HG03521 (cell line): ENCODE measurements around the gene SLBP.

Experiments used
- ATAC-seq: cut with Tn5 transposase; IDR thresholded peaks from one replicate; pipeline ENCODE4 v1.9.1; 2021; ENCODE audit warnings: mild to moderate bottlenecking, moderate library complexity; ENCODE audit not compliant: unreplicated experiment

The SLBP gene

DNA sequence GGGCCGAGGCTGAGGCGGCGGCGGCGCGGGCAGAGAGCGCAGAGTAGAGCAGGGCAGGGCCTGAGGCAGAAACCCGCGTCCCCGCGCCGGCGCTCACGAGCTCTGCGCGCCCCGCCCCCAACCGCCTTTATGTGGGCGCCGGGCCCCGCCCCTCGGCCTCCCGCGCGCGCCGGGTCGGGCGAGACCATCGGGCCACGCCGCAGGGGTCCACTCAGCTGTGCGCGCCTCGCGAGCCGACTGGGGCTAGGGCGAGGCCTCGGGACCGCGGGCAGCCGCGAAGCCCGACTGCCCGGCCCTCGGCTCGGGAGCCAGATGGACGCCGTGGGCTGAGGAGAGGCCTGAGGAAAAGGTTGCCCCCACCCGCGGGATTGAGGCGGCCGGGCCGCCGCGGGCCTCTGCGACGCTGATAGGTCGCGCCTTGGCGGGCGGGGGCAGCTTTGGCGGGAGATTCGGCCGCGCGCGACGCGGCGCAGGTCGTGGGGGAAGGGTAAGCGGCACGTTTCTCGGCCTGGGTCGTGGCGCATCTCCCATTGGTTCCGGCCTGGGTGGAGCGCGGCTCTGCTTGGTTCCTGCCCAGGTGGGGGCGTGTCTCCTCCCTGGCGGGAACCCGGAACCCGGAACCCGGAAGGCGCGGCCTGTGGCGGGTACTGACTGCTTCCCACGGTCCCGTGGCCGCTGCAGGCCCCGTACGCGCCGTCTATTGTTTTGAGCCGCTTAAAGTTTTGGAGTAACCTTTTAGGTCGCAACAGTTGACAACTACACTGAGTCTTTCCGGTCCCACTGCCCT, at the start of gene SLBP:
Gene SLBP (minus strand): TSS at position 104 of the 787 bp plus-strand sequence. CDS start 131 bp downstream, outside the sequence.
- peak; percentile 66 for ATAC-seq

DNA sequence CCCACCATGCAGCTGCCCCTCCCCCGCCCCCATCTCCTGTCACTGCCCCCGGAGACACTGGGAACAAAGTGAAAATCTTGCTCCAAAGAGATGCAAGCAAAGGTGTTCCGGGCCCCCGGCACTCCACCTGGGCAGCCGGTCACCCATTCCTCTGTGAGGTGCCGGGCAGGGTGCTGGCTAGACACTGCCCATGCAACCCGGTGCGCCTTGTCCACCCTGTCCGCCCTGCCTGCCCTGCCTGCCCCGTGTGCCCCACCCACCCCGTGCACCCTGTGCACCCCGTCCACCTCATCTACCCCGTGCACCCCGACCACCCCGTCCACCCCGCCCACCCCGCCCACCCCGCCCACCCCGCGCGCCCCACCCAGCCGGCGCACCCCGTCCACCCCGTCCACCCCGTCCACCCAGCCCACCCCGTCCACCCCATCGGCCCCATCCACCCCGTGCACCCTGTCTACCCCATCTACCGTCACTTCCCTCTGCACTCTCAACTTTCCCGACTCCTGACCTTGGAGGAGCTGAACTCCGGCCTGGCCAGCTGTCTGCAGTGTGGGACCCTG, 49.1 kb upstream of the SLBP start:
- no peak for ATAC-seq

DNA sequence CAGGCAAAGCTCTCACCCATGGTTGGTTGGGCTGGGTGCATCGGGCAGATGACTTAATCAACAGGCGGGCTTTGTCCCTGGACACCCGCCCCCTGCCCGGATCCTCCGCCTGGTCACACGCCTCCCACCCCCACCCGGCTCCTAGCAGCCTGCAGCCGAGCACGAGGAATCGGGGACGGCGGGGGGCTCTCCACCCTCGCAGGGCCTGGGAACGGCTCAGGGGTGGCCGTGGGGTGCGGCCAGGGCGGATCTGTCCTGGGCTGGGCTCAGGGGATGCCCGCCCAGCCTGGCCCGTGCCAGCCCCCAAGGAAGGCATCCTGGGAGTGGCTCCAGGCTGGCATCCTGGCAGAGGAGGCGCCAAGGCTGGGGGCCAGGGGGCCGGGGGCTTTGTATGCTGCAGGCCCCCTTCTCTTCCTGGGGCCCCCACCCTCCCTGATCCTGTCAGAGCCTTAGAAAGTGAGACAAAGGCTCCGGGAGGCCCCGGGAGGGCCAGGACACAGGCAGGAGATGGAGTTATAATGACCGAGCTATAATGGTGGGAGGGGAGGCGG, 48.5 kb upstream of the SLBP start:
- ATAC-seq = no peak

DNA sequence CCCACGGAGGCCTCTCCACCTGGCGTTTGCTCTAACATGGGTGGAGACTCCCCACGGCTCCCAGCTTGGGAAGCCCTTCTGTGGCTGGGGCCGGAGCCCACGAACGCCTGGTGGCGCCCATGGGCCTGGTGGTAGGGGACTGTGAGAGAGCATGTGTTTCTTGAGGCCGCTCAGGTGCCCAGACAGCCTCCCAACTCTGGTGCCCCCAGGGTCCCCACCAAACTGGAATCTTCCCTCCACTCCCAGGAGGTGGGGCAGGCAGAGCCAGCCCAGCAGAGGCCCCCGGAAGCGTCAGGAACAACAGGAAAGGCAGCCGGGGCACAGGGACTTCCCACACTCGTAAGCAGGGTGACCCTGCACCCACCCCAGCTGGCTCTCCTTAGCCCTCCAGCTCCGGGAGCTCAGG, 47.7 kb upstream of the SLBP start:
- ATAC-seq = no peak

DNA sequence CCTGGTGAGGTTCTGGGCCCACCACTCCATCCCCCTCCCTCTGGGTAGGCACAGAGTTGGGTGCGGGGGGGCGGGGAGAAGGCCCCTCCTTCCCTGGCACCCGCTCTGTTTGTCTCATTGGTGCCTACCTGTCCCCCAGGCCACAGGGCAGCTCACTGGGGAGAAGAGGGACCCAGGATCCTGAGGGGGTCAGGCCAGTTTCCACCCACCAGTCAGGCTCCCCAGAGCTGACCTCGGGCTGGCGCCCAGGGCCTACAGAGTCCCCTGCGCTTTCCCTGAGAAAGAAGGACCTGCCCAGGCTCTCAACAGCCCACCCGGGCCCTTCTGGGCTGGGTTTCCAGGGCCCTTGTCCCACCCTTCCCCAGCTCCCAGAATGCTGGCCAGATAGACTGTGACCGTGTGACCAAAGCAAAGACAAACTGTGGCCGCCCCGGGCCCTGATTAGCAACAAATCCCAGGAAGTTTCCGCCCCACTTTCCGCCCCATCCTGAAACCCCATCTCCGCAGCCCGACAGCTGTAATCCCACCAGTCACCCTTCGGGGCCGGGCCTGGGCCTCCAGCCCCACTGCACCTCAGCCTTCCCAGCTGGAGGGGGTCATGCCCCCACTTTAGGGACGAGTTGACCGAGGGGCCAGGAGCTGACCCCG, 47.2 kb upstream of the SLBP start:
- ATAC-seq = no peak

DNA sequence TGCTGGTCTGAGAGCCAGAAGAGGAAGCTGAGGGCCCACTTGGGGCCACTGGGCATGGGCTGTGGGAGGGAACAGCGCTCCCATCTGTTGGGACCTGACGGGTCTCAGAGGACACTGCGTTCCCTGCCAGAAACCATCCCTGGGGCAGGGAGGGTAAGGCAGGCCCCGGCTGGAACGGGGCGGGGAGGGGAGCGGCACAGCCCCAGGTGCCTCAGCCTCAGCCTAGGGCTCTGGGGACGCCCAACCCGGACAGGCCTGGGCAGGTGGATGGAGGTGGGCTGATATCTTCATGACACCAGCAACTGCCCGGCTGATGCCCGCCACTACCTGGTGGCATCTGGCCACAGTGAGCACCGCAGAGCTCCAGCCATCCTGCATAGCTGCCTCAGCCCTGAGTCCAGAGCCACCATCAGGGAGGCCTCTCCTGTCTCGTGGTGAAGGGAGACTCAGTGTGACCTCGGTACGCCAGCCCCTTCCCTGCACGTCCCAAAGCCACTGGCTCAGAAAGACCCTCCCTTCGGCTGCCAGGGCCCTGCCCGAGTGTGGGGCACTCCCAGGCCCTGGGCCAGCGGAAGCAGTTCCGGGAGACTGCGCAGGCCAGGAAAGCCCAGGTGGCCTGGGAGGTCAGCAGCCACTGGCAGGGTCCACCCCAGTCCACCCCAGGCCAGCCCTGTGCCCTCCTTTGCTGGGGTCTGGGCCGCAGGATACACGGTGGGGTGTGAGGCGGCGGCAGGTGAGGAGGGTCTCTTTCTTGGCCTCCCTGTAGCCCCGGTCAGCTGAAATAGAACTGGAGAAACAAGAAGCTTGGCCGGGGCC, 46.4 kb upstream of the SLBP start:
- no peak for ATAC-seq

DNA sequence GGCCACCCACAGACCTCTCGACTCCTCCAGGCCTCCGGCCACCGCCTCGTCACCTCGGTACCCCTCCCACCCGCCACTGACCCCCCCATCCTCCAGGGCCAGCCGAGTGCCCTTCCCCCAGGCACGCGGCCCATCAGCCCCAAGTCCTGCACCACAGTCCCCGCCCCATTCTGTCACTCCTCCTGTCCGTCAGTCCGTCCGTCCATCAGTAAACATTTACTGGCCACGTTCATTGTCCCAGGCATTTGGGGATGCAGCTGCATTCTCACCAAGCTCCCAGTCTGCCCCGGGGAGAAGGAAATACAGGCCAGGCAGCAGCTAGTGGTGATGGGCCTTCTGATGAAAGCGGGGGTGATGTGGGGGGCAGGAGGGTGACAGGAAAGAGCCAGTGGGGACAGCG, 45.7 kb upstream of the SLBP start:
- ATAC-seq = no peak

DNA sequence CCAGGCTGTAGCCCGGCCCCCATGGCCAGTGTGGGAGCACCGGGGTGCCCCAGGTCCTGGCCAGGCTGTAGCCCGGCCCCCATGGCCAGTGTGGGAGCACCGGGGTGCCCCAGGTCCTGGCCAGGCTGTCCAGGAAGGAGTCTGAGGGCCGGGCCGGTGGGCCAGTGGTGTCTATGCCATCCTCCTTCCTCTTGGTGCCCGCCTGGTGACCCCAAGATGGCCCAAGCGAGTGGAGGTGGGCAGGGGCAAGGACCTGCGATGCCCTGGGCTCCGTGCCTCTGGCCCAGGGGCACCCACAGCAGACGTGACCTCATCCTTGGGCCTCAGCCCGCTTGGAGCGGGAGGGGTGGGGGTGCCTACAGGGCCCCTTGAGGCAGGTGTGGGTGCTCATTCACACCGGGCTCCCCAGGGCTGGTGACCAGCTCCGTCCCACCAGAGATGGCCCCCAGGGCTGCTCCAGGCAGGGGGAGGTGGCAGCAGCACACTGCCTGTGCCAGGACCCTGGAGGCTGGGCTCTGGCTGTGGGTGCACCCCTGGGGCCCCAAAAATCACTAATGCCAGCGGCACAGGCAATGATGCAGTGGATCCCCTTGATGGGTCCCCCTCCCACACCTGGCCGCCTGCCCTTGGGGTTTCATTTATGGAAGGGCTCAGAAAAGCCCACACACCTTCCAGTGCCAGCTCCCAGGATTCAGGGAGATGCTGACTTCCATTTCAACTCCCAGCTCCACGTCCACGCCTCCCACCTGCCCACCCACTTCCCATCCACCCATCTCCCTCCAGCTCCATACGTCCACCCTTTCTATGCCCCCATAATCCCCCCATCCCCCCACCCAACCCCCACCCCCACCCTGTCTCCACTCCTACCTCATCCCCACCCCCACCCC, 45.0 kb upstream of the SLBP start:
- no peak for ATAC-seq

DNA sequence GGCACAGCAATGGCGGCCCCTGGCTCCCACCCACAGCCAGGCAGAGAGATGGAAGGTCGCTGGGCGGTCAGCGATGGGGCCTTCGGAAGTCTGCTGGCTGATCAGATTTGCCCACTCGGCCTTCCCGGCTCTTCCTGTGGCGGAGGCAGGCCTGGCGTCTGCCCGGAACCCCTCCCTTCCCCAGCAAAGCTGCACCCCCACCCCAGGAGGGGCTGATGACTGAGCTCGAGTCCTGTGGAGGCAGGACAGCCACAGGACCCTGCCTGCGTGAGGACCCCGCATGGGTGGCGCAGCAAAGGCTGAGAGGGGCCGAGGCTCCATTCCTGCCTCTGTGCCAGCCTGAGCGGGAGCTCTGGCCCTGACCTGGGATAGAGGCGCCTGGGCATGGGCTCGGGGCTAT, 44.0 kb upstream of the SLBP start:
- ATAC-seq = no peak

DNA sequence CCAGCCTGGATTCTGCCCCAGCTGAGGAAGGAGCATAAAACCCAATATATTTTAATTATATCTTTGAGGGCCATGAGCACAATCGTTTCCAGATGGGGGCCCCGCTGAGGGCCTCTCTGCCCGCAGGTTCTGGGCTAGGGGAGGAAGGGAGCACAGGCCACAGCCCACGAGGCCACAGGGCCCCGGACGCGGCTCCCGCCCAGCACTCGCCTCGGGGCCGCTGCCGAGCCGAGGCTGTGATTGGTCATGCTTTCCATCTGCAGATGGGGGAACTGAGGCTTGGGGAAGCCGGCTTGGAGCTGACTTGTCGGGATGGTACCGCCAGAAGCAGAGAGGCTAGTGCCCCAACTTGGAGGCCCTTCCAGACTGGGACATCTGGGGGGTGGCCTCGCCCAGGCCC, 43.2 kb upstream of the SLBP start:
- ATAC-seq = no peak

DNA sequence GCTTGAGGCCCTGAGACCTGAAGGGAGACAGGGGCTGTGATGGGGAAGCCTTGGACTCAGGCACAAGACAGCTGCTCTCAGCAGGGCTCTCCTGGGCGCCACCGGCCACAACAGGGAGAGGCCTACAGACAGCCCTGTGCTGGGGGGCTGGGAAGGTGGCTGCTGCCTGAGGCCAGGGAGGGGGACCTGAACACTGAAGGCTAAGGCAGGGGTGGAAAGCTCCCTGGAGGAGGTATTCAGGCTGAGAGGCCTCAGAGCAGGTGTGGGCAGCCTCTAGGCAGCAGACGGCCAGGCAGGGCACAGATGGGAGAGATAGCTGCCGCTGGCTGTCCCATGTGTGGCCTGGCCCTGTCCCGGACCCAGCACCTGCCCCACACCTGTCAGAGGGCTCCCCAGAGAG, 42.2 kb upstream of the SLBP start:
- ATAC-seq = no peak

DNA sequence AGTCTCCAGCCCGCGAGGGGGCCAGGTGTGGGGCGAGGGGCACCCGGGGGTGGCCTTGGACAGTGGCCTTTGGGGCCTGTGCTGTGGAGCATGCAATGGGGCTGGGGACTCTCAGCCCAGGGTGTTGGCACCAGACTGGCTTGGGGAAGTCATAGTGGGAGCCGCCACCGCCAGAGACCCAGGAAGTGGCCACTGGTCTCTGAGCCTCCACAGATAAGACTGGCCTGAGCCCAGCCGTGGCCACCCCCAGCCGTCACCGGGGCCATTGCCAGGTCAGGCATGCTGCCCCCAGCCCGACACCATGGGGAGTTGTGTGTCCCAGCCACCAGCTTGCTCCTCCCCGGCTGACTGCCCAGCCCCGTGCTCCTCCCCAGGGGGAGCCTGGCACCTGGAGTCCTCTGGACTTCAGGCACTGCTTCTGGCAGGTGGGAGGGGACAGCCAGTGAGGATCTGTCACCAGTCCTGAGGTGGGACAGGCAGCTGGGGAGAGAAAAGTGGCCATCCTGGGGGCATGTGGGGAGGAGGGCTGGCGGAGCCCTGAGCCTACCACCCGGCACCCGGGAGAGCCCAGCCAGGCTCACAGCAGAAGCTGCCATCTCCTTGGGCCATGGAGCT, 41.7 kb upstream of the SLBP start:
- no peak for ATAC-seq

DNA sequence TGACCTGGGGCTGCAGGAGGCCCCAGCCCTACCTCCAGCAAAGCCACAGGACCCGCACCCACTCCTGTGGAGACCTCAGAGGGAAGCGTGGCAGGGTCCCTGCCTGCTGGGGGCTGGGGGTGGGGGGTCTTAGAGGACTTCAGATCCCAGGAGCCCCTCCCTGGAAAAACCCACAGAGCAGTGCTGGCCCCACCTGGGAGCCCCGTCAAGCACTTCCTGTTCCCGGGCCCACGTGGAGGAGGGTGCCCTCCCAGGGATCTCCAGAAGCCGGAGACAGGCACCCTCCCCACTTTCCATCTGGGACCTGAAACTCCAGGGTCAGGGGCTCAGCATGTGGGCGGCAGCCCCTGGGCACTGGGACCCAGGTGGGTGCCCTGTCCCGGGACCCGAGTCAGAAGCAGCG, 41.2 kb upstream of the SLBP start:
- no peak for ATAC-seq

DNA sequence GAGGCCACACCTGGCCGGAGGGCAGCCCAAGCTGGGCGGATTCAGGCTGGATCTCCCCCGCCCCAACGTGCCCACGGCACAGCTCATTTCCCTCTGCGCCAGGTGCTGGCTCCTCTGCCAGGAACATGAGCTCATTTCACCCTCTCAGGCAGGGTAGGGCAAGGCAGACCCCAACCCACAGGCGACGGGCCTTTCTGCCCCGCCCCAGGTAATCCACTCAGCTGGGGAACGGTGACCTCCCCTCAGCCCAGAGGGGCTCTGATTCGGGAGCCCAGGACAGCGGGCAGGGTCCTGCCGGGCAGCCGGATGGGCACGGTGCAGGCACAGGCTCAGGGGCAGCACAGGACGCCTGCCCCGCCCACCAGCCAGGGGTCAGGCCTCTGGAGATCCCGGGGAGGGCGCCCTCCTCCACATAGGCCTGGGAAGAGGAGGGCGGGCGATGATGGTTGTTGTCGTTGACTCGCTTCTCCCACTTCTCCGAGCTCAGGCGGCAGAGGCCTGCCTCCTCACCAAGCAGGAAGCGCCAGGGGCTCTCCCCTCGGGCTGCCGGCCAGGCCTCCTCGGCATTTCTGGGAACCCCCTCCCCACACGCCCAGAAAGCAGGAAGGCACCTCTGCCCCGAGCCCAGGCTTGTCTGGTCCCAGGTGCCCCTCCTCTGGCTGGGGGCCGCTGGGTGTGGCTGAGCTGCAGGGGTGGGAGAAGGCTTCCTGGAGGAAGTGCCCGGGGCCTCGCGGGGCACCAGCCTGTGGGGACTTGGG, 40.3 kb upstream of the SLBP start:
- no peak for ATAC-seq

DNA sequence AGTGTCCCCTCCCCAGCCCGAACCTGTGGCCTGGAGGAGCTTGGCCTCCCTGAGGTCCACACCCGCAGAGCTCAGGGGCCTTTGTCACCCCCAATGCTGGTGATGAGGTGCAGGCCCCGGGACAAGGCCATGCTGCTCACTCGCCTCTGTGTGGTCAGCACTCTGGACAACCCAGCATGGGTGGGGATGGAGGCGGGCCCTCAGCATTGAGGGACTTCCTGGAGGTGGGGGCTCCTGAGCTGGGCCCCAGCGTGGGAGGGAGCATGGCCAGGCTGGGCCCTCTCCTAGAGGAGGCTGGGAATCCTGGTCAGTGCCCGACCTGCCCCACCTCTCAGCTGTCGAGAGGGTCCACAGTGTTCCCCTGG, 39.8 kb upstream of the SLBP start:
- ATAC-seq = no peak

DNA sequence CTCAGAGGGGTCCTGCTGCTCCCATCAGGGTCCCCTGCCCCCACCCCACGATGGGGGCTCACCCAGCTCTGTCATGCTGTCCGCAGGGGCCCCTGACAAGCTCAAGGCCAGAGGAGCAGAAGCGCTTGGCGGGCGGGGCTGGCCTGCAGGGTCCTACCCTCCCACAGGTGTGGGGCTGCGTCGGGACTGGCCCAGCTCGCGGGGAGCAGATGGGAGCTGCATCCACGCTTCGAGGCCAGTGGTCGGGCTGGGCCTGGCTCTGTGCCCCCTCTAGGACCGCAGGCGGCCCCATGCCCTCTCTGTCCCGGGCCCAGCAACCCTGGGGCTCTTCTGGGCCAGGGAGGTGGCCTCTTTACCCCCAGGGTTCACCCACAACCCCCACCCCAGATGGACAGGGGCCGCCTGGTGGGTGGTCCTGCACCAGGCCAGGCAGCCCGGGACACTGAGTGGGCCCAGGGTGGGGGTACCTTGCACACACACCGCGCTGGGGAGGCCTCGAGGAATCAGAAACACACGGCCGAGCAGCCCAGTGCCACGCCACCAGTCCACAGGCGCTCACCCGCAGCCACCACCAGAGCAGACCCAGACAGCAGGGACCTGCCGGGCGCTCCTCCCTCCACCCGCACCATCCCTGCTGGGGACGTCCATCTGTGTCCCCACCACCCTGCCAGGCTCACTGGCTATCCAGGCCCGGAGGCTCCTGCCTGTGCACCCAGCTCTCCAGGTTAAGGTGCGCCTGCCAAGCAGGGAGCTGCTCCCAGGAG, 39.2 kb upstream of the SLBP start:
- ATAC-seq = no peak

DNA sequence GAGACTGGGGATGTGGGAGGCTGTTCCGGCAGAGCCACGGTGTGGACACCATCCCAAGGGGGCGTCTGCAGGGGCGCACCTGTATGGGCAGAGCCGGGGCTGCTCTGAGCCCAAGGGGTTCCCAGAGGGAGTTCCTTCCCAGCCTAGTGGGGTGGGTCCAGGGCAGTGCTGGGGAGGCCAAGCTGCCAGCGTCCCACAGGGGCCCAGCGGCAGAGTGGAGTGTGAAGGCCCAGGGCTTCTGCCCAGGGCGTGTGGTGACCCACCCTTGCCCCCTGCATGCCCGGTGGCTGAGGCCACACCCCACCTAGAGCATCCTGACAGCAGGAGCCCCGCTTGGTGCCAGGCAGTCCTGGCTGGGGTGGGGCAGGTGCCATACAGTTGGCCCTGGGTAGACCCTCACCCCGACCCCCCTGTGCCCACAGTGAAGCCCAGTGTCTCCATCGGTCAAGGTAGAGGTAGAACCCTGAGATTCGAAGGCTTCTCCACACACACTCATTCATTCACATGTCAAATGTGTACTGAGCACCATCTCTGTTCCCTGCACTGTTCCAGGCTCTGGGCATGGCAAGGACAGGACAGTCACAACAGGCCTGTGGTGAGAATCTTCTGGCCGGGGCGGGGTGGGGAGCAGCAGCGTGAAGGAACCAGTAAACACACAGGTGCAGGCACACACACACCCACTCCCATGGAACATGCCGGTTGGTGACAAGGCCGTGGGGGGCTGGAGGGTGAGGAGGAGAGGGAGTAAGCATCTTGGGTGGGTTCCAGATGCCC, 38.4 kb upstream of the SLBP start:
- ATAC-seq = no peak

DNA sequence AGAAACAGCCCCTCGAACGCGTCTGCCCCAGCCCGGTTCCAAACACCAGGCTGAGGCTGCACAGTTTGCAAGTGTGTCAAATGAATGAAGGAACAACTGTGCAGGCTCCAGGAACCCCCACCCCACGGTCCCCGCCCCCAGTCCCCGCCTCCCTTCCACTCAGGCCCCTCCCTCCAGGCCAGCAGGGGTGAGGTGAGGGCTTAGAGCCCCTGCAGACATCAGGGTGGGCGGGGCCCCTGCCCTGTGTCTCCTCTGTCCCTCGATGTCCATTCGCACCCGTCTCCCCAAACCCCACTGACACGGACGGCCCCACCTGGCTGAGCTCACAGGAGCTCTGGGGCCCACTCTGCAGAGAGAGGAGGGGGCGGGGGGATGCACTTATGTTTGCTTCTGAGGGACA, 37.7 kb upstream of the SLBP start:
- no peak for ATAC-seq
